Kidney (tissue), 14 donors: Measurements from ENCODE around the gene PACC1. TPM values are rescaled to one million over a fixed set of nuclear protein-coding genes. Genes with fewer than 3 reads are reported as not detected.

Experiments used
- DNase-seq, 5 donors: peaks; one replicate each; pipeline ENCODE4 v3.0.0-alpha.2; 2013 to 2020
- FAIRE-seq: peaks from 2 replicates; lab custom pipeline; 2012; peaks lifted over from hg19 to GRCh38; lab: Jason Lieb, UNC
- H3K27ac ChIP-seq, 2 donors: one replicate each; pipeline ENCODE4 v1.7.0; 2013; ENCODE audit warnings: low read depth in 2 of 2, low read length in 2 of 2, inconsistent platforms in 1 of 2
- H3K27me3 ChIP-seq: one replicate; pipeline ENCODE4 v1.7.1; 2013; ENCODE audit warnings: low read length, inconsistent platforms; ENCODE audit not compliant: control insufficient read depth, insufficient read depth
- H3K36me3 ChIP-seq, 3 donors: one replicate each; pipeline versions ENCODE4 v1.7.0 to v1.7.1; 2013; ENCODE audit warnings: low read length in 3 of 3, control low read depth in 1 of 3, inconsistent platforms in 1 of 3; ENCODE audit not compliant: insufficient read depth in 3 of 3, control insufficient read depth in 2 of 3
- H3K4me1 ChIP-seq, 3 donors: one replicate each; pipeline versions ENCODE4 v1.7.0 to v1.7.1; 2013; ENCODE audit warnings: low read length in 3 of 3, inconsistent platforms in 1 of 3, low read depth in 1 of 3; ENCODE audit not compliant: control insufficient read depth in 2 of 3, insufficient read depth in 2 of 3
- H3K4me3 ChIP-seq, 3 donors: one replicate each; pipeline versions ENCODE4 v1.7.0 to v1.8.1; 2013; ENCODE audit warnings: low read length in 3 of 3, control low read depth in 1 of 3, inconsistent platforms in 1 of 3
- H3K9ac ChIP-seq, 3 donors: one replicate each; pipeline versions ENCODE4 v1.7.0 to v1.7.1; 2013; ENCODE audit warnings: low read length in 3 of 3, control low read depth in 1 of 3, inconsistent platforms in 1 of 3
- H3K9me3 ChIP-seq, 3 donors: one replicate each; pipeline versions ENCODE4 v1.7.0 to v1.7.1; 2013; ENCODE audit warnings: low read length in 3 of 3, control low read depth in 1 of 3, inconsistent platforms in 1 of 3; ENCODE audit not compliant: control insufficient read depth in 2 of 3, insufficient read depth in 1 of 3
- intact Hi-C: fragments of 100-400 bp; cut with DNase I; formaldehyde crosslinking; loops from one replicate; pipeline ENCODE4 v1.11.1; 2022
- polyA plus RNA-seq: library from polyadenylated mRNA; stranded (reverse); fragments of 350-450 nt; fragmentation: Illumina TruSeq; extraction: RNeasy Lipid Tissue Mini Kit (QIAGEN cat#74804); gene quantifications from one replicate; pipeline ENCODE4 v1.2.3, GENCODE V29; 2014; ENCODE audit warnings: low read depth, low replicate concordance; ENCODE audit not compliant: insufficient read depth
- total RNA-seq: library from RNA; stranded (reverse); fragmentation: NEBNext Ultra II Directional; extraction: Animal tissue kit (Norgen Biotek cat#: 25700); gene quantifications from one replicate; pipeline ENCODE4 v1.2.1, GENCODE V29; 2021
- TF ChIP-seq, protein P1 (sequence below): IDR thresholded peaks from 3 replicates; pipeline ENCODE4 v1.5.1; 2012; ENCODE audit warnings: mild to moderate bottlenecking, moderate library complexity, borderline replicate concordance; ENCODE audit not compliant: insufficient read depth; ENCODE audit errors: extremely low read depth
- donor health status: control.
- donor health status: control.
- donor health status: control.
- donor health status: control.
- donor health status: control.
- donor health status: DM: yes; HTN: yes; CAD: no.
- donor health status: Normal renal cell carcinoma (clear cell type).

The PACC1 gene
- total and polyA plus RNA-seq, 2 donors from 2014 or later = 8.7 to 13.7 TPM

DNA sequence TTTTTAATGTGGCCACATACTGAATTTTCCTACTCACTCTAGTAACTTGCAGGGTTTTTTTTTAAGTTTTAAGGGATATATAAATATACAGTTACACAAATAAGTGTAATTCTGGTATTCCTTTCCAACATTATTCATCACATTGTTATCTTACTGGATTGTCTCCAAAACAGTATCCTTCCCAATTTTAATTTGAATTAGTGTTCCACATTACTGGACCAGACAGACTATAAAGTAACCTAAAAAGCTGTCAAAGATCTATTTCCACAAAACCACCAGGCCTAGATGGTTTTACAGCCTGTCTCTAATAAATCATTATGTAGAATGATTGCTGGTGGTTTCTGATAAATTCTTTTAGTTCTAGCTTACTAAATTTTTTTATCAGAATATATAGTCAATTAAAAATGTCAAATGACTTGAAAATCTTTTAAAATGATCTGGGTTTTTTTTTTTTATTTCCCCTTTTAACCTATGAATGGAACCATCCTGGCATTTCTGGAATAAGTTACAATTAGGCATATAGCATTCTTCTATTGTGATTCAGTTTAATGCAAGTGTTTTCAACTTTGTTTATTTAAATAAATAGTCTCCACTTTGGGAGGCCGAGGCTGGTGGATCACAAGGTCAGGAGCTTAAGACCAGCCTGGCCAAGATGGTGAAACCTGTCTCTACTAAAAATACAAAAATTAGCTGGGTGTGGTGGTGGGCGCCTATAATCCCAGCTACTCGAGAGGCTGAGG, 59.3 kb downstream of the PACC1 start:
- peak in 1 of 5 donors; percentile 11 for DNase-seq

DNA sequence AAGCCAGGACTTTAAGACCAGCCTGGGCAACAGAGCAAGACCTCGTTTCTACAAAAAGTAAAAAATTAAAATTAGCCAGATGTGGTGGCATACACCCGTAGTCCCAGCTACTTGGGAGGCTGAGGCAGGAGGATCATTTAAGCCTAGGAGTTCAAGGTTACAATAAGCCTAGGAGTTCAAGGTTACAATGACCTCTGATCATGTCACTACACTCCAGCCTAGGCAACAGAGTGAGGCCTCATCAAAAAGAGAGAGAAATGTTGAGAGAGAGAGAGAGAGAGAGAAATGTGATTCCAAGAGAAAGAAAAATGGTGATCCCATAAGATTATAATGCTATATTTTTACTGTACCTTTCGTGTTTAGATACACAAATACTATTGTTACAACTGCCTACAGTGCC, 60.2 kb downstream of the PACC1 start:
- no peaks in the 10 kb centered on the region for H3K27me3 ChIP-seq
- no peaks in the 10 kb centered on the region for H3K9me3 ChIP-seq
- TF ChIP-seq, protein P1, sequence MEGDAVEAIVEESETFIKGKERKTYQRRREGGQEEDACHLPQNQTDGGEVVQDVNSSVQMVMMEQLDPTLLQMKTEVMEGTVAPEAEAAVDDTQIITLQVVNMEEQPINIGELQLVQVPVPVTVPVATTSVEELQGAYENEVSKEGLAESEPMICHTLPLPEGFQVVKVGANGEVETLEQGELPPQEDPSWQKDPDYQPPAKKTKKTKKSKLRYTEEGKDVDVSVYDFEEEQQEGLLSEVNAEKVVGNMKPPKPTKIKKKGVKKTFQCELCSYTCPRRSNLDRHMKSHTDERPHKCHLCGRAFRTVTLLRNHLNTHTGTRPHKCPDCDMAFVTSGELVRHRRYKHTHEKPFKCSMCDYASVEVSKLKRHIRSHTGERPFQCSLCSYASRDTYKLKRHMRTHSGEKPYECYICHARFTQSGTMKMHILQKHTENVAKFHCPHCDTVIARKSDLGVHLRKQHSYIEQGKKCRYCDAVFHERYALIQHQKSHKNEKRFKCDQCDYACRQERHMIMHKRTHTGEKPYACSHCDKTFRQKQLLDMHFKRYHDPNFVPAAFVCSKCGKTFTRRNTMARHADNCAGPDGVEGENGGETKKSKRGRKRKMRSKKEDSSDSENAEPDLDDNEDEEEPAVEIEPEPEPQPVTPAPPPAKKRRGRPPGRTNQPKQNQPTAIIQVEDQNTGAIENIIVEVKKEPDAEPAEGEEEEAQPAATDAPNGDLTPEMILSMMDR = no peak
- FAIRE-seq (no peak), DNase-seq (no peak)
- H3K9ac ChIP-seq = no peak overlapping the region
- intact Hi-C loops = no loop called here
- no peak overlapping the region for H3K27ac ChIP-seq
- H3K4me3 ChIP-seq = no peak overlapping the region
- H3K36me3 ChIP-seq = peaks cover 0 to 28% (median 17%) of the 10 kb centered on the region in 3 donors
- no peaks in the 10 kb centered on the region for H3K4me1 ChIP-seq

More for the DNA sequence above, 59.3 kb downstream of the PACC1 start:
- TF ChIP-seq, protein P1 = no peak
- peaks cover 4 to 37% (median 25%) of the 10 kb centered on the region in 3 donors for H3K36me3 ChIP-seq
- no peak for FAIRE-seq
- no peak overlapping the region for H3K4me3 ChIP-seq
- no peaks in the 10 kb centered on the region for H3K9me3 ChIP-seq
- intact Hi-C loops = no loop called here
- no peak overlapping the region for H3K27ac ChIP-seq
- H3K27me3 ChIP-seq = no peaks in the 10 kb centered on the region
- H3K4me1 ChIP-seq = no peaks in the 10 kb centered on the region
- no peak overlapping the region for H3K9ac ChIP-seq

DNA sequence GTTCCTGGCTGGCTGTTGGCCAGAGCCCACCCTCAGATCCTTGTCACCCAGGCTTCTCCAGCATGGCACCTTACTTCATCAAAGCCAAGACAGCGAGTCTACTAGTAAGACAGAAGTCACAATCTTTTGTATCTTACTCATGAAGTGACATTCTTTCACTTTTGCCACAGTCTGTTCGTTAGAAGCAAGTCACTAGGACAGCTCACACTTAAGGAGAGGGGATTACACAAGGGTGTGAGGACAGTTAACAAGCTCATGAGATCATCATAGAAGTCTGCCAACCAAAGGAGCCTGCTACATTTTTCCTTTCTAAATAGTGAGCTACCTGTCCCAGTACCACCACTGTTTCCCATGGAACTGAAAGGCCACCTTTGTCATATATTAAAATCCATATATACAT, 61.5 kb downstream of the PACC1 start:
- Histone ChIP-seq H3K27ac (no peak overlapping the region), H3K9me3 (no peaks in the 10 kb centered on the region), H3K4me1 (no peaks in the 10 kb centered on the region), H3K27me3 (no peaks in the 10 kb centered on the region), H3K4me3 (no peak overlapping the region), H3K36me3 (peaks cover 0 to 22% (median 8%) of the 10 kb centered on the region in 3 donors), H3K9ac (no peak overlapping the region)
- DNase-seq (no peak), FAIRE-seq (no peak)
- TF ChIP-seq, protein P1 = no peak
- intact Hi-C loops = no loop called here
